Activated CD4-positive, alpha-beta T cell treated with anti-CD3 and anti-CD28 coated beads for 48 hours (primary cell): ENCODE results near the gene CIROP.

ENCODE experiments used
- DNase-seq: peaks from one replicate; pipeline ENCODE4 v3.0.0-alpha.2; 2020

The CIROP gene

DNA sequence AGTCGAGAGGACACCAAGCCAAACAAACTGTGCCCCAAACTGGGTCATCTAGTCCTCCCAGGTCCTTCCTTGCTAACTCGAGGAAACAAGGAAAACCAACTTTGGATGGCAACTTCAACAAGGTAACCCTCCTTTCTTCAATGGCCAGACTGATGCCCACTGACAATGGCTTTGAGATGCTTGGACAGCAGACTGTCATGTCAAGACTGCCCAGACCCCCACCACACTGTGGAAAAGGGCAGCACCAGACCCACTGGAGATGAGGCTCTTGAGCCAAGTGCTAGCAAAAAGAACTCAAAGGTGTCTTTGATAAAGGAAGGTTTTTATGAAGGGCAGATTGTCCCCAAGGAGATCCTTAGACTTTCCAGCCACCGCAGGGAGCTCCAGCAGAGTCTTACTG lies 38.4 kb downstream of the CIROP start:
- no peak for DNase-seq

DNA sequence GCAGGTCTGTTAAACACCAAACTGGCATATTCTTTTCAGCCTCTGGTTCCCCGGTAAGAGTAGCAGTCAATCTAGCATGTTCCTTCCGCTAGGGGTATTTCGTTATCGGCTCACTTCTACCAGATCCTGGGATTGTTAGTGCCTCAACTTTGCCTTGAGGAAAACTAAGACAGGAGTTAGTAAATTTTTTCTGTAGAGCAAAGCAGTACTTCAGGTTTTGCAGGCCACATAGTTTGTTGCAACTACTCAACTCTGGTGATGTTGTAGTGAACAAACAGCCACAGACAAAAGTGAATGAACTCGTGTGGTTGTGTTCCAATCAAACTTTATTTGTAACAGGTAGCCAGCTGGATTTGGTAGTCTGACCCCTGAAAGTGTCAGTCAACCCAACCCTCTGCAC lies 41.2 kb downstream of the CIROP start:
- DNase-seq = no peak

DNA sequence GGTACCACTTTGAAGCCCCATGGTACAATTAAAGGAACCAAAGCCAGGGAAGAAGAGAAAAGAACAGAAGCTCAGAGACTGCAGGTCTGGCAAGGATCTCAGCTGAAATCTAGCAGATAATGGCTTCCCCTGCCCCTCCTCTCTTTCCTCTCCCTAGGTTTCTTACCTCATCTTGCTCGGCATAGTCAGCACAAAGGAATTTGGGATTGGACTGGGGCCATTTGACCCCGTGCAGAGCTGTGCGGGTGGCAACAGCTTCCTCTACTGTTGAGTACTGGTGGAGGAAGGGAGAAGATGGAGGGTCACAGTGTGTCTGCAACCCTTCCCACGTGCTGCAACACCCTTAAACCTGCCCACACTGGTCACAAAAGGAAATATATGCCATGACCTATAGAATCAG lies 42.8 kb downstream of the CIROP start:
- DNase-seq = no peak

DNA sequence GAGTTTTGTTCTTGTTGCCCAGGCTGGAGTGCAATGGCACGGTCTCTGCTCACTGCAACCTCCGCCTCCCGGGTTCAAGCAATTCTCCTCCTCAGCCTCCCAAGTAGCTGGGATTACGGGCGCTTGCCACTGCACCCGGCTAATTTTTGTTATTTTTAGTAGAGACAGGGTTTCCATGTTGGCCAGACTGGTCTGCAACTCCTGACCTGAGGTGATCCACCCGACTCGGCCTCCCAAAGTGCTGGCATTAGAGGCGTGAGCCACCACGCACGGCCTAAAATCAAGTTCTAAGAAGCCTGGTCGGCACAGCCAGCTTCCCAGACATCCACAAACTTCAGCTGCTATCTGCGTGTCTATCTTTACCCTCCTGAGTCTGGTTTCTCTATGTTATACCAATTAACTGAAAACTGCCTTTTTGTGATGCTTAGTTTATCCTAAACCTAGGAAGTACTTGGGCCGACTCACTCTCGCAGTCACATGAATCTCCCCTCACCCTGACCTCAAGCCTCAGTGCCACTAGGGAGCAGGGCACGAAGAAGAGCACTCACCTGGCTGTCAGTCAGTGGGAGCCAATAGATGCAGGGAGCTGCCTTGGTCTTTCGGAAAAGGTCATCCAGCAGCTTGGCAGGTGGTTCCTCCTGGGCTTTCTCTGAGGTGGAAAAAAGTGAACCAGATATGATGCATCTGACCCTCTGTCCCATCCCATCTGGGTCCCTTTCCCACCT lies 44.1 kb downstream of the CIROP start:
- DNase-seq = no peak

DNA sequence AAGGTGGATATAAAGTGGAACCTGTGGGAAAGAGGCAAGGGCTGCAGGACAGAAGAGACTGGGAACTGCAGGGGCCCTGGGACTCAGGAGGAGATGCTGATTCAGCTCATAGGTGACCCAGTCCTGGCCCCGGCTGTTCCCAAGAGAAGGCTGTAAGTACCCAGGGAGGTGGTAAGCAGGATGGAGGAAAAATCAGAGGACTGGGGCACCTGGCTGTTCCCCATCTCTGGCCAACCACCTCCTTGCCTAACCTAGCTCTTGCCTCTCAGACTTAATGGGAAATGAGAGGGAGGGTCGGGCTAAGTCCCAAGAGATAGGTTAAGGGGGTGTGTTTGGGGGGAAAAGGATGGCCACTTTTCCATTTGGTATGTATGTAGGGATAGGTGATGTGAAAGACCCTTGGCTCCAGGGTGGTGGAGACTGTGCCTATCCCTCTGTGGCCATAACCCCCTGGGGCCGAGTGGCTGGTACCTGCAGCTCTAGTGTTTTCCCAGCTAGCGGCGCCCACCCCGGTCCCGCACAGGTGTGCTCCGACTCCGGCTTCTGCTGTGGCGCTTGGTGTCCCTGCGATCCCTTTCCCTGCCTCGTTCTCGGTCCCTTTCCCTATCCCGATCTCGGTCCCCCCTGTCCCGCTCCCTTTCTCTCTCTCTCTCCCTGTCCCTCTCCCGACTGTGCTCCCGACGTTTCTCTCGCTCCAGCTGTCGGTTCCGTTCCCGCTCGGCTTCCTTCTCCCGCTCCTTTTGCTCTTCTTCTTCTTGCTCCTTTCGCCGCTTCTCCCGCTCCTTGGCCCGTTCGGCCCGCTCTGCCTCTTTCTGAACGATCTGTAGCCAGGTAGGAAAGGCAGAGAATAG lies 45.9 kb downstream of the CIROP start:
- DNase-seq = no peak

DNA sequence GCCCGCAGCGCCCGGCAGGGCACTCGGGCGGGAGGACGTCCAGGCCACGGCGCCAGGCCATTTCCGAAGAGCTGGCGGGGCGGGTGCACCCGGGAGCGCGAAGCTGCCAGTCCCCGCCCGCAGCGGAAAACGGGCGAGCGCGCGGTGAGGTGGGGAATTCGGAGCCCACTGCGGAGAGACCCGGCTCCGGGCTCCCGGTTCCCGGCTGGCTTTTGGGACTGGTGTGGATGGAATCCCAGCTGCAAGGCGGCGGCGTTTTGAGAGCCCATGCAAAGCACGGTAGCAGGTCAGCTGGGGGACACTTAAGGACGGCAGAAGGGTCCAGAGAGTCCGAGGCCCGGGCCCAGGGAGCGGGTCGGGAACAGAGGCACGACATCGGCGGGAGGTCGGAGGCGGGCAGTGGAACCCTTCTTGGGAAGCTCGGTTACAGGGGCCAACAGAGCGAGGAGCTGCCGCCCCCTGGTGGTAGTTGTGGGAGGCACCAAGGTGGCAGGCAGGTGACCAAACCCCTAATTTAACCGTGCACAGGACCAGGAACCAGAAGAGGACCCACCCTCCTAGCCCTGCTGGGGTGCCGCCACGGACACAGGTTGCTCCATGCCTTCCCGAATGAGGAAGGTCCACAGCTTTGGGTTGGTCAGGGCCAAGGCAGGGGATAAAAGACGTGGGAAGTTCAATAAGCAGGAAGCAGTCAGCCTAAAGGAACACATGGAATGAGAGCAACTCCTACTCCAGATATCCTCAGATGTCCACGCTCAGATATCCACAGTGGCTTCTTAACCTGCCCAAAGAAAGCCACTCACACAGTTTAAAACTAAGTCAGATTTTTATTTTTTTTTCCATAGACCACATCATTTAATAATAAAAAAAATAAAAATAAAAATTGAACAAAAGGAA lies 46.8 kb downstream of the CIROP start:
- DNase-seq = peak; percentile 92

DNA sequence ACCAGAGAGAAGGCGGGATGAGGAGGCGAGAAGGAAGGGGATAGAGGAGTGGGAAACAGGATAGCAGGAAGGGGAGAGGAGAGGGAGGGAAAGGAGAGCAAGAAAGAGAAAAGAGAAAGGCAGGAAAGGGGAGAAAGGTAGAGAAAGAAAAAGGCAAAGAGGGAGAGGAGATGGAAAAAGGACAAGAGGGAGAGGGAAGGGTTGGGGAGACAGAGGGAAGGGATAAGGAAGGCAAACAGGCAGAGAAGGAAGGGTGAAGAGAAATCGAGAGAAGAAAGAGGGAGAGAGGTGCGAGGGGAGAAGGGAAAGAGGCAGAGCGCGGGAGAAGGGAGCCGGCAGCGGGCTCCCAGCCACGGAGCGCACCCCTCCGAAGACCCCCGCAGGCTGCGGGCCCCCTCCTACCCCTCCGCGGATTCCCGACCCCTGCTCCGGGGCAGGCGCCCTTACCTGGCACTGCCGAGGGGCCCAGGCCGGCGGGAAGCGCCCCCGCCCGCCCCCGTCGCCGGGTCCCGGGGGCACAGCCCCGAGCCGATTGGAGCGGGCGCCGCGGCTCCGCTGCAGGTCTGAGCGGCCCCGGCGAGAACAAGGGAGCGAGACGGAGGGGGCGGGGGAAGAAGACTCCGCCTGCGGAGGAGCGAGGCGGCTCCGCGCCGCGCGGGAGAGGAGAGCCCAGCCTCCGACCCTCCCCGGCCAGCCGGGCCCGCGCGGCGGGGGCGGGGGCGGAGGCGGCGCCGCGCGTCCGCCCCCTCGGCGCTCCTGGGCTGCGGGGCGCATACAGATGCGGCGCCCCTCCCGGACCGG lies 47.6 kb downstream of the CIROP start, which contains the start of gene CDH24:
TSS of gene CDH24 (minus strand) at position 565 of the 801 bp plus-strand sequence. CDS start 1,787 bp downstream, outside the sequence.
- DNase-seq = peak; percentile 77

DNA sequence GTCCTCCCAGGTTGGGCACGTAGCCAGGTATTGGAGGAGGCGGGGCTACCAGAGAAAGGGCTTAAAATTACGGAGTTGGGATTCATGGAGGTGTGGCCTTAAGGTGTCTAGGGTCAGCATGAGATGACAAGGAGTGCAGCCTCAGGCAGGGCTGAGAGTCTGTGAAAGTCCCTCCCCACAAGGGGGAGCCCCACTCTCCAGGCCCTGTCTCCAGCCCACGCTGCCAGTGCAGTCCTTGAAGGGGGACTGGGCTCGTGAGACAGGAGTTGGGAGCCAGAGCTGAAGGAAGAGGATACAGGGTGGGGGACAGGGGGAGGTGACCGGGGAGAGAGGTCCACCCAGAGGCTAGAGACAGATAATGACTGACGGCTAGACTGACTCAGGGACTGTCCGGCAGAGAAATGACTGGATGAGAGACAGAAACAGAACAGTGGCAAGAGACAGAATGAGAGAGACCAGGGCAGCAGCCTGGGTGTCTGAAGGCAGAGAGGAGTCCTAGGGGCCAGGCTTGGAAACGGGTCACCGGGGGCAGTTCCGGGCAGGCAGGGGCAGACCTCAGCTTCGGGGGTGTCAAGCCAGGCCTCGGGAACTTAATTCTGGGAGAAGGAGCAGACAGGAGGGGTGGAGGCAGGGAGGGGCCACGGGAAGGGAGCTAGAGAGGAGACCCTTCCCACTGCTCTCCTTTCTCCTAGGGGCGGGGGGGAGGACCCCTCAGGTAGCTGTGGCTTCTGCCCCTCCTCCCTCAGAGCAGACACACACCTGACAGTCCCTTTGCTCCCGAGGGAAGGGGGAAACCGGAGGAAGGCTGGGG lies 48.4 kb downstream of the CIROP start:
- DNase-seq = peak; percentile 75

DNA sequence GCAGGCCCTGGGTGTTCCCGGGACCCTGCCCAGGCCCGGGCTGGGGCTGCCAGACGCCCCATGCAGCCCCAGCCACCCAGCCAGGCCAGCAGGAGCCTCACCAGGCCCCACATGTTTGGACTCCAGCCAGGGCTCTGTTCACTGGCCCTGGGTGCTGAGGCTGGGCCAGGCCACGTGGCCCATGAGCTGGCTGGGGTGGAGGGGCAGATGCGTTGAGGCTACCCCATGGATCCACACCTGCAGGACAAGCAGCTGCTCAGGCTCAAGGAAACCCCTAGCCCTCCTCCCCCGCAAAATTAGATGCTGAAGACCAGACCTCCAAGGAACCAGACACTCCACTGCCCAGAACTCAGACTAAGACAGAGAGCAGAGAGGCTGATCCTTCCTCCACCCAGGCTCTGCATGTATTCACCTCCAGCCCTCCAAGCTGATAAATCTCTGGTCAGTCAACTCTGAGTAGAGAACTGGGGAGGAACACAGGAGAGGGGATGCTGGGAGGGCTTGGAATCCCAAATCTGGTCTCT lies 49.1 kb downstream of the CIROP start:
- DNase-seq = no peak

DNA sequence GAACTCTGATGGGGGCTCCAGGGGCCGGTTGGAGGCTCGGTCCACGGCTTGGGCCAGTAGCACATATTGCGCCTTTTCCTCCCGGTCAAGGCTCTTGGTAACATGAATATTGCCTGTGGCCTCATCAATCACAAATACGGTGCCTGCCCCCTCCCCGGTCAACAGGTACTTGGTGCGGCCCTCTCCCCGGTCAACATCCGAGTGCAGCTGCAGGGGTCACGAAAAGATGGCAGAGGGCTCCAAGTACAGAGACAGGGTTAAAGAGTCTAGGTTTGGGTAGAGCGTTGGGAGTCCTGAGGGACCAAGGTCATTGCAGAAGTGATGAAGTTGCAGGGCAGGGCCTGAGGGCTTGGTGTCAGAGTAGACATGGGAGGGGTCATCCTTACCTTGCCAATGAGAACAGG lies 49.6 kb downstream of the CIROP start:
- DNase-seq = no peak

DNA sequence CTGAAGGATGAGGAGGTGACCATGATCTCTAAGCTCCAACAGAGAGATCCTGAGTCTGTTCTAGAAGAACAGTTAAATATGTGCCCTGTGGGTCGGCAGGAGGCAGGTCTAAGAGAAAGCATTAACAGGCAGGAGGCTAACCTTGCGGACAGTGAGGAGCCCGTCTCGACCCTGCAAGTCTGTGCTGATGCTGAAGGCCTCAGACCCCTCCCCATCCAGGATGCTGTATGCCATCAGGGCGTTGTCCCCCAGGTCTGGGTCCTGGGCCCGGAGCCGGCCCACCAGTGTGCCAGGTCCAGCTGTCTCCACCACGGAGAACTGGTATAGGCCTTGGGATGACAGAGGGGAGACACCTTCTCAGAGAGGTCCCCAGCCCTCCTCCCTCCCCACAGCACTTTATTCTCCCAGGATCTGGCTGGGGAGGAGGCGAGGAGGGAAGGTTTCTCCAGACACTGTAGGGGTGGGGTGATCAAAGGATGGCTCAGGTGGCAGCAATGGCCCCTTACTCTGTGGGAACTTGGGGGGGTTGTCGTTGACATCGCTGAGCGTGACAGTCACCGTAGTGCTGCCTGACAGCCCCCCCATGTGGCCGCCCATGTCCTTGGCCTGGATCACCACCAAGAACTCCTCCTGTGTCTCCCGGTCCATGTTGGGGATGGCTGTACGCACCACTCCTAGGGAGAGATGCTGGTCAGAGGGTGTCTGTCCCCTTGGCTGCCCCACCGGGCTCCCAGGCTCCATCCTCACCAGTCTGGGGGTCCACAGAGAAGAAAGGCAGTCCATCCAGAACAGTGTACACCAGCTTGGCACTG lies 50.6 kb downstream of the CIROP start:
- peak; percentile 60 for DNase-seq

DNA sequence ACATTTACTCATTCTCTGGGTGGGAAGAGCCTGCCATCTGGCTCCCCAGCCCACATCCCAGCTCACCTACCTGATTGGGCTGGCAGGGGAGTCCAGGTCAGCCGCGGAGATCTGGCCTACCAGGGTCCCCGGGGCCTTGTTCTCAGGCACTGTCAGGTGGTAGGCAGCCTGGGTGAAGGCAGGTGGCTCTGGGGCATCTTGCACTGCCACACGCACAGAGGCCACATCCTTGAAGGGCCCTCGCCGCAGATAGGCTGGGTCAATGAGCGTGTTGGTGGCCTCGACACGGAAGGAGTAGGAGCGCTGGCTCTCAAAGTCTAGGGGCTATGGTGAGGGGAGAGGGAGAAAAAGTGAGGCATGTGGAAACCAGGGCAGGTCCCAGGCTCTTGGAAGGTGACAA lies 51.4 kb downstream of the CIROP start:
- DNase-seq = no peak

DNA sequence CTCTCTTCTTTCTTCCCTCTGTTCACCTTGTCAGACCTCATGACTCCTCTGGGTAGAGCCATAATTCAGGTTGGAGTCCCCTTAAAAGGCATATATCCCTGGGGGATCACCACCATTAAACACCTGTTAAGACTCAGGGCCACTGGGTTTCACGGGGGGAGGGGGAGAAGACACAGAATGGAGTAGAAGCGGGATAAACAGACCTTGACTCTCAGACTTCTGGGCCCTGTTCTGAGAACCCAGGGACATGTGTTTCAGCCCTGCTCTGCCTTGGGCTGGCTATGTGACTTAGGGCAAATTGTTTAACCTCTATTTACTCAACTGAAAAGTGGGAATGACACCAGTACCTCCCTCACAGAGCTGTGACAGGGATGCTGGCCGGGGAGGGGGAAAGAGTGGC lies 52.1 kb downstream of the CIROP start:
- DNase-seq = no peak

DNA sequence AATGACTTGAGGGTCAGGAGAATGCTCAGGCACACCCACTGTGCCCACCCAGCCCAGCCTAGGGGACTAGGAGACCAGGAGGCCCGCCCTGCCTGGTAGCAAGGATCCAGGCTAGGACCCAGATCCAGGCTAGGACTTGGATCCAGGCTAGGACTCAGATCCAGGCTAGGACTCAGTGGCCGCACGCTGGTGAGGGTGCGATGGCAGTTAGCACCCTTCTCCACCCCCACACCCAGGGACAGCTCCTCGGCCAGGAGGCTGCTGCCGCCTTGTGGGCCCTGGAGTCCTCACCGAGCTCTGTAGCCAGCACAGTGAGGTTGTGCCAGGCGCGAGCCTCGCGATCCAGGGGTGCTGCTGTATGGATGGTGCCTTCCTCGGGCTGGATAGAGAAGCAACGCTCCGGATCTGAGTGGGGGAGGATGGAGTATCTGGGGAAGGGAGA lies 52.6 kb downstream of the CIROP start:
- DNase-seq = no peak

DNA sequence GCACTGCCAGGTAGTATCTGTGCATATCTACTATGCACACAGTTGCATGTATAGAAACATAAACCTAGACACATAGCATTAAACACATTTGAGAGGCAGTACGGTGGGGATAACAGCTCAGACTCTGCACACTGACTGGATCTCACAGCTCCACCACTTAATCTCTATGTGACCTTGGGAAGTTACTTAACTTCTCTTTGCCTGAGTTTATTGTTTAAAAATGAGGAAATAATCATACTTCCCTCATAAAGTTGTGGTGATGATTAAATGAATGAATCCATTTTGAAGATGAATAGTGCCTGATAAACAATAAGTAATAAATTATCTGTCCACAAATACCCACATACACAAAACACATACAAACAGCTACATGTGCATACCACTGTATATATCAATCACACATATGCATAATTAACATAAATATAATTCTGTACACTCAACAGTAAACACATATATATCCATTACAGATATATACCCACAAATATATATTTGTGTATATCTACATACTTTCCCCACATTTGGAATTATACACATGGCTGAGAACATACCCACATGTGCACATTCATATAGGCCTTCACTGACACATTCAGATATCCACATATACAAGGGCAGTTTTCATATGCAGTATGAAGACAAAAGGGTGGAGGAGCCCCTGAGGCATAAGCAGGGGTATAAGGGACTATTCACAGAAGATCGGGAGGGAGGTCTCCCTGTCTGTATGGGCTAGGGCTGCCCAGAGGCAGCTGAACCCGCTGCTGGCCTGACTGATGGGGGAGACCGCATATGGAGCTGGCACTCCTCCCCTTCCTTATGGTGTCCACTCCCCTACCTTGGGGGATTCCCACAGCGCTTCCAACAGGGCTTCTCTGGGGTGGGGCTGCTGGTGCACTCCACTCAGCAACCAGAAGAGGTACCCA lies 53.4 kb downstream of the CIROP start:
- no peak for DNase-seq
